ENCODE data around the gene BFSP2.

DNA sequence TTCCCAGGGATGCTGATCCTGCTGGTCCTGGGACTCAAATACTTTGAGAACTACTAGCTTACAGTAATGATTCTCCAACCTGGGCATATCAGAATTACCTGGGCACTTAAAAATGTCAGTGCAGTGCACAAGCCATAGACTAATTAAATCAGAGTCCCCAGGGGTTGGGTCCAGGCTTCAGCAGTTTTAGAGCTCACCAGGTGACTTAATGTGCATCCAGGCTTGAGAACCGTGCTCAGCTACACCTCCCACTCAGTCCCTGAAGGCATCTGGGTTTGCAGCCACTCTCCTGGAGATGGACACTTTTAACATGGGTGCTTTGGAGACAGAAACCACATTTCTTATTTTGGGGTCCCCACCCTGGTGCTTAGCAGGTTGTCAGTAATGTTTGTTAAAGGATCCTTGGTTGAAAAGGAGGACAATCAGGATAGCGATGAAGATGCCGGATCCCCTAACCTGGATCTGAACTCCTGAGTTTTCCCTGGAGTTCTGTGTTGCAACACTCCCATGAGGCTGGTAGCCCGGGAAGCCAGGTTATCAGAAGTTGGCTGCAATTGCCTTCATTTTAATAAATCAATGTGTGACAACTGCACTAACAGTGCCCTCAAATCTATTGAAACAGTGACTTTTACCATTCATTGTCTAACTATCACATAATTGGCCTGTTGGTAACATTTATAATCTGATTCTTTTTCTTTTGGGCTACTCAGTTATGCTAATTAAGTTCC, 48.1 kb downstream of the BFSP2 start:
- TF ChIP-seq CTCF (IDR thresholded peaks at IDR 0.05; ENCODE audit: low read length) = no peak
- no peak for TF ChIP-seq EZH2phosphoT487 (IDR thresholded peaks at IDR 0.05; ENCODE audit: low read length)
- no peak for TF ChIP-seq EZH2 (optimal IDR thresholded peaks at IDR 0.05; ENCODE audit: low read depth, low read length)

Measured in MM.1S (cell line).